ENCODE results near the gene PPP3CA.
A peak's percentile ranks its signal among the peaks of the same experiment; 100 is the strongest.

The PPP3CA gene

DNA sequence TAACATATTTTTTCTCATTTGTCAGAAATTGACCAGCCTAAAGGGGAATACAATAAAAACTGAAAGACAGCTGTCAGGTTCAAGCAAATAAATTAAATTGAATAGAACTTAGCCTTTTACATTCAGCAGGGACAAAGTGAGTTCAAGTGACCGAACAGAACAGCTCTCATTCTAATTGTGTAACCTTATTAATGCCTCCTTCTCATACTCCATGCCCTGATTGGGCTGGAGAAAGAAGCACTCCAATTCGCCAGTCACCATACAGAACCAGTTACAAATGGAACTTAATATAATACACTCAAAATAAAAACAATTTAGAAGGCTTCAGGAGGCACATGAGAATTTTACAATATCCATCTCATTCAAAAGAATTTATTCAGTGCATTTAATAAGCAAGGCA, 8.0 kb downstream of the PPP3CA start:
- Histone ChIP-seq H3K9me2 (replicated peaks; ENCODE audit: insufficient read depth, low read length) (no peaks in the 10 kb centered on the region), H3K4me1 (ENCODE audit: low read length) (peaks cover 11% of the 10 kb centered on the region), H2AFZ (ENCODE audit: low read length) (no peak overlapping the region), H4K20me1 (ENCODE audit: insufficient read depth, low read length) (0 out of 2 replicates have a peak, but pooled peaks cover 2% of the 10 kb centered on the region), H3K9me3 (replicated peaks; ENCODE audit: insufficient read depth, low read length) (no peaks in the 10 kb centered on the region), H3K36me3 (replicated peaks; ENCODE audit: insufficient read depth, low read length) (no peaks in the 10 kb centered on the region), H3K79me2 (ENCODE audit: low read length) (peaks cover 93% of the 10 kb centered on the region), H3K4me3 (ENCODE audit: low read length) (no peak overlapping the region), H3K27ac (ENCODE audit: low read length) (no peak overlapping the region), H3K9ac (ENCODE audit: low read length) (no peak overlapping the region), H3K27me3 (replicated peaks; ENCODE audit: insufficient read depth, low read length) (no peaks in the 10 kb centered on the region), H3K4me2 (ENCODE audit: low read depth, low read length) (no peak overlapping the region), H3F3A (ENCODE audit: insufficient read depth, low read length) (no peaks in the 10 kb centered on the region)
- TF ChIP-seq, protein P1, sequence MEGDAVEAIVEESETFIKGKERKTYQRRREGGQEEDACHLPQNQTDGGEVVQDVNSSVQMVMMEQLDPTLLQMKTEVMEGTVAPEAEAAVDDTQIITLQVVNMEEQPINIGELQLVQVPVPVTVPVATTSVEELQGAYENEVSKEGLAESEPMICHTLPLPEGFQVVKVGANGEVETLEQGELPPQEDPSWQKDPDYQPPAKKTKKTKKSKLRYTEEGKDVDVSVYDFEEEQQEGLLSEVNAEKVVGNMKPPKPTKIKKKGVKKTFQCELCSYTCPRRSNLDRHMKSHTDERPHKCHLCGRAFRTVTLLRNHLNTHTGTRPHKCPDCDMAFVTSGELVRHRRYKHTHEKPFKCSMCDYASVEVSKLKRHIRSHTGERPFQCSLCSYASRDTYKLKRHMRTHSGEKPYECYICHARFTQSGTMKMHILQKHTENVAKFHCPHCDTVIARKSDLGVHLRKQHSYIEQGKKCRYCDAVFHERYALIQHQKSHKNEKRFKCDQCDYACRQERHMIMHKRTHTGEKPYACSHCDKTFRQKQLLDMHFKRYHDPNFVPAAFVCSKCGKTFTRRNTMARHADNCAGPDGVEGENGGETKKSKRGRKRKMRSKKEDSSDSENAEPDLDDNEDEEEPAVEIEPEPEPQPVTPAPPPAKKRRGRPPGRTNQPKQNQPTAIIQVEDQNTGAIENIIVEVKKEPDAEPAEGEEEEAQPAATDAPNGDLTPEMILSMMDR (IDR thresholded peaks at IDR 0.05; ENCODE audit: low read length), result no peak
- TF ChIP-seq EZH2 (optimal IDR thresholded peaks at IDR 0.05; ENCODE audit: low read depth, low read length) (no peak), EZH2phosphoT487 (IDR thresholded peaks at IDR 0.05; ENCODE audit: low read length) (no peak)
- DNase-seq, result no peak

DNA sequence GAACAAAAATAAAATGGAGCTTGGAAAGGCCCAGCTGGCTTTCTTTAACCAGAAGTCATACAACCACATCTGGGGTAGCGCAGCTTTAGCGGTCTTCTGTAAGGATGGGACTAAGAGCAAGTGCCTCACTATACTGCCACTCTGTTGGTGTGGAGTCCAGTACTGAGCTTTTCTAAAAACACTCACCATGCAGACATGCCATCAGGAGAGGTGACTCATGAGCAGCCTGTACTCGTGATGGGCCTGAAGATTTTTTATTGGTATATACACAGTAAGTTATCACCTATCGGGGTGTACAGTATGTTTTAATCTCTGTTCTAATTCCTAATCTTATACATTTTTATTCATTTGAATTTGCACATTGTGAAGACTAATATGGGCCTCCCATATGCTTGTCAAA, 9.6 kb downstream of the PPP3CA start:
- Histone ChIP-seq H4K20me1 (ENCODE audit: insufficient read depth, low read length) (no peaks in the 10 kb centered on the region), H3K4me3 (ENCODE audit: low read length) (no peak overlapping the region), H3K4me2 (ENCODE audit: low read depth, low read length) (no peak overlapping the region), H3K79me2 (ENCODE audit: low read length) (peaks cover 89% of the 10 kb centered on the region), H3K9ac (ENCODE audit: low read length) (no peak overlapping the region), H3K9me3 (replicated peaks; ENCODE audit: insufficient read depth, low read length) (no peaks in the 10 kb centered on the region), H3K36me3 (replicated peaks; ENCODE audit: insufficient read depth, low read length) (no peaks in the 10 kb centered on the region), H3F3A (ENCODE audit: insufficient read depth, low read length) (no peaks in the 10 kb centered on the region), H3K9me2 (replicated peaks; ENCODE audit: insufficient read depth, low read length) (no peaks in the 10 kb centered on the region), H3K27me3 (replicated peaks; ENCODE audit: insufficient read depth, low read length) (no peaks in the 10 kb centered on the region), H3K27ac (ENCODE audit: low read length) (no peak overlapping the region), H2AFZ (ENCODE audit: low read length) (no peak overlapping the region), H3K4me1 (ENCODE audit: low read length) (peaks cover 11% of the 10 kb centered on the region)
- DNase-seq, result no peak
- no peak for TF ChIP-seq EZH2phosphoT487 (IDR thresholded peaks at IDR 0.05; ENCODE audit: low read length)
- no peak for TF ChIP-seq EZH2 (optimal IDR thresholded peaks at IDR 0.05; ENCODE audit: low read depth, low read length)
- TF ChIP-seq, protein P1 (IDR thresholded peaks at IDR 0.05; ENCODE audit: low read length), result no peak

DNA sequence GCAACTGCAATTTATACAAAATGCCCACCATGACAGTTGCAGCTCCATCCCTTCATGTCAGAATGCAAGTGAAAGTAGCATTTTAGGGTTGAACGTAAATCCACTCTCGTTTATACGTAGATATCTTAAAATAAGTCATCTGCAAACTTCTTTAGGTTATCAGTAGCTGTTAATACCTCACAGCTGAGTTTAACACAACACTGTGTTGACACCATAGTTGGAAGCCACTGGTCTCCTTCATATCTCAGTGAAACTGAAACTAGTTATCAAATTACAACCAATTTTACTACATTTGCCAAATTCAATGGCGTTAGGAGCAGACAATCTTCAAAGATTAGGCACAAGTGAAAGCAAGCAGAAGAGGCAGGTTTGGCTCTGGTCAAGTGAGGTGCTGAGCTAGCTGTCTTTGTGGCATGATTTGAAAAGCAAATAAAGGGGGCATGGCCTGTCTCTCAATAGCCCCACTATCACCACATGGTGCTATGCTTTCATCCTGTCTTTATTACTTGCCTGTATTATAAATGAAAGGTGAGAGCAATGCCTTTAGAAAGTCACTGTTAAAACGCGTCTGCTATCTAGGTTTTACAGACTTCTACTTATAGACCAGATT, 12.3 kb downstream of the PPP3CA start:
- no peak overlapping the region for H3K27ac ChIP-seq (ENCODE audit: low read length)
- H3K4me2 ChIP-seq (ENCODE audit: low read depth, low read length), result peak overlapping the region; percentile 19
- H3K4me1 ChIP-seq (ENCODE audit: low read length), result peaks cover 11% of the 10 kb centered on the region
- no peaks in the 10 kb centered on the region for H3K9me3 ChIP-seq (replicated peaks; ENCODE audit: insufficient read depth, low read length)
- no peaks in the 10 kb centered on the region for H3F3A ChIP-seq (ENCODE audit: insufficient read depth, low read length)
- no peaks in the 10 kb centered on the region for H3K9me2 ChIP-seq (replicated peaks; ENCODE audit: insufficient read depth, low read length)
- DNase-seq, result peak; percentile 71
- no peaks in the 10 kb centered on the region for H3K27me3 ChIP-seq (replicated peaks; ENCODE audit: insufficient read depth, low read length)
- no peak overlapping the region for H2AFZ ChIP-seq (ENCODE audit: low read length)
- no peak overlapping the region for H3K9ac ChIP-seq (ENCODE audit: low read length)
- H4K20me1 ChIP-seq (ENCODE audit: insufficient read depth, low read length), result no peaks in the 10 kb centered on the region
- H3K79me2 ChIP-seq (ENCODE audit: low read length), result peaks cover 88% of the 10 kb centered on the region
- TF ChIP-seq, protein P1 (IDR thresholded peaks at IDR 0.05; ENCODE audit: low read length), result no peak
- TF ChIP-seq EZH2 (optimal IDR thresholded peaks at IDR 0.05; ENCODE audit: low read depth, low read length) (no peak), EZH2phosphoT487 (IDR thresholded peaks at IDR 0.05; ENCODE audit: low read length) (no peak)
- no peaks in the 10 kb centered on the region for H3K36me3 ChIP-seq (replicated peaks; ENCODE audit: insufficient read depth, low read length)
- H3K4me3 ChIP-seq (ENCODE audit: low read length), result no peak overlapping the region

All from MM.1S (cell line).